Rectal smooth muscle tissue (tissue), 1 donor: ENCODE data around the gene CHIC2.

Experiments used
- H3K27ac ChIP-seq: one replicate; pipeline ENCODE4 v1.7.0; 2013; ENCODE audit warnings: low read depth, low read length, inconsistent platforms
- H3K27me3 ChIP-seq: one replicate; pipeline ENCODE4 v1.7.0; 2013; ENCODE audit warnings: low read length; ENCODE audit not compliant: control insufficient read depth, insufficient read depth
- H3K36me3 ChIP-seq: one replicate; pipeline ENCODE4 v1.7.0; 2013; ENCODE audit warnings: low read length; ENCODE audit not compliant: control insufficient read depth, insufficient read depth
- H3K4me1 ChIP-seq: one replicate; pipeline ENCODE4 v1.7.0; 2013; ENCODE audit warnings: low read length; ENCODE audit not compliant: control insufficient read depth, insufficient read depth
- H3K4me3 ChIP-seq: one replicate; pipeline ENCODE4 v1.7.0; 2013; ENCODE audit warnings: low read length
- H3K9ac ChIP-seq: one replicate; pipeline ENCODE4 v1.7.0; 2013; ENCODE audit warnings: low read length

CHIC2 gene

DNA sequence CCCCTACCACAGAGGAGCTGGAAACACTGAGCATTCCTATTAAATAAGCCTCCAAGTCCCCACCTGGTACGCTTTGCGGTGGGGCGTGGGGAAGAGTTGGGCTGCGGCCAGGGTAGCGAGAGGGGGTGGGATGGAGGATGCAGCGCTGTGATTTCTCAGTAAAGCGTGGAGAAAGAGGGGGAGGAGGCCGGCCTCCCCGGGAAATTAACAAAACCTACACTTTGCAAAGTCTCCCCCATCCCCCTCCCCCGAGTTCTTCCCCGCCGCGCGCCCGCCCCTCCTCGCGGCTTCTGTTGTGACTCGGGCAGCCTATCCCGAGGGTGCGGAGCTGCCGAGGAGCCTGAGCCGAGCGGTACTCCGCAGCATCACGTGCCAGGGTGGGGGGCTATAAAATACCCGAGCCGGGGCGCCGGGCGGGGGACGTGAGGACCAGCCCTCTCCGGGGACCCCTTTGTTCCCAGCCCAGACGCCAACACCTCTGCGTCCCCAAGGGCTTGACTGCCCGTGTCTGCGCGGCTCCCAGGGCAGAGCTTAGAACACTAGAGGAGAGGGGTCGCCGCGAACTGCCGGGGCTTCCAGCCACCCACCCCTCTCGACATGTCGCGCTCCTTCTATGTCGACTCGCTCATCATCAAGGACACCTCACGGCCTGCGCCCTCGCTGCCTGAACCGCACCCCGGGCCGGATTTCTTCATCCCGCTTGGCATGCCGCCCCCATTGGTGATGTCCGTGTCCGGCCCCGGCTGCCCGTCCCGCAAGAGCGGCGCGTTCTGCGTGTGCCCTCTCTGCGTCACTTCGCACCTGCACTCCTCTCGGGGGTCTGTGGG, 35.6 kb upstream of the CHIC2 start, which contains the start of gene GSX2:
Gene GSX2, plus strand, starts transcription at position 416 of the 827 bp plus-strand sequence. Its CDS starts 182 bp downstream, at position 598.
- Histone ChIP-seq H3K4me1 (no peaks in the 10 kb centered on the region), H3K4me3 (peak within 1 kb of the TSS; percentile 53), H3K9ac (no peak within 1 kb of the TSS), H3K27ac (no peak within 1 kb of the TSS), H3K36me3 (no peaks in the 10 kb centered on the region), H3K27me3 (peaks cover 40% of the 10 kb centered on the region)

DNA sequence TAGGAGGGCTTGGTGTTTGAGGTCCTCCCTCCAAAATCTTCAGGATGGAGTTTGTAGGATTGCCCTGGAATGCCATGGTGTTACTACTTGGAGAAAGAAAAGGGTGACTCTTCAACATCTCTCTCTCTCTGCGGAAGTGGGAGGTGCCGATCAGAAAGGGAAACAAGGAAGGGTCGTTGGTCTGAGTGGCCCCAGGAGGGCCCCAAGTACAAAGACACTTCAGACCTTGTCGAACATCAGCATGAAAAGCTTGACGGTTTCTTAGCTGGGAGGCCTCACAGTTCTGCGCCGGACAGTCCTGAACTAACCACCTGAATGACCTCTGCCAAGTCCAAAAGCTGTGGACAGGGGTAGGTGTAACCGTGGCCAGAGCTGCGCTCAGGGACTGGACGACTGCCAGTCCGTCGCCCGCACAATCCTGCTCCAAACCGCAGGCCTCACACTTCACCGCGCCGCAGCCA, 34.9 kb upstream of the CHIC2 start:
- H3K4me3 ChIP-seq: no peak overlapping the region
- no peaks in the 10 kb centered on the region for H3K4me1 ChIP-seq
- no peaks in the 10 kb centered on the region for H3K36me3 ChIP-seq
- no peak overlapping the region for H3K27ac ChIP-seq
- H3K27me3 ChIP-seq: peaks cover 46% of the 10 kb centered on the region
- no peak overlapping the region for H3K9ac ChIP-seq

DNA sequence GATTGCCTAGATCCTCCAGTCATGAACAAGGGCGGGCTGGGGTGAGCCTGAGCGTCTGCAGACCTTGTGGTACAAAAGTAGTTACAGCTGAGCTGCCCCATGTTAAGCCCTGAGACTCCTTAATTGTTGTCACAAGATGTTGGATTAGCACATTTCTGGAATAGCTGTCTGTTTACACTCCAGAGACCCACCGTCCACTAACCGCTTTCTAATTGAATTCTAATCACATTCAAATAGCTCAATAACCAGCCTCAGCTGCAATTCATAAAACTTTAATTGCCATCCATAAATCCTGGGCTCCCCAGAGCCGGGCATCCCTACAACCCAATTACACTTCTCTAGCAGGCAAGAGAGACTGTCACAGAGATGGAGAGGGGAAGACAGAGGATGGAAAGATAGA, 34.0 kb upstream of the CHIC2 start:
- Histone ChIP-seq H3K36me3 (no peaks in the 10 kb centered on the region), H3K27me3 (peaks cover 46% of the 10 kb centered on the region), H3K27ac (no peak overlapping the region), H3K4me1 (no peaks in the 10 kb centered on the region), H3K4me3 (no peak overlapping the region), H3K9ac (no peak overlapping the region)

DNA sequence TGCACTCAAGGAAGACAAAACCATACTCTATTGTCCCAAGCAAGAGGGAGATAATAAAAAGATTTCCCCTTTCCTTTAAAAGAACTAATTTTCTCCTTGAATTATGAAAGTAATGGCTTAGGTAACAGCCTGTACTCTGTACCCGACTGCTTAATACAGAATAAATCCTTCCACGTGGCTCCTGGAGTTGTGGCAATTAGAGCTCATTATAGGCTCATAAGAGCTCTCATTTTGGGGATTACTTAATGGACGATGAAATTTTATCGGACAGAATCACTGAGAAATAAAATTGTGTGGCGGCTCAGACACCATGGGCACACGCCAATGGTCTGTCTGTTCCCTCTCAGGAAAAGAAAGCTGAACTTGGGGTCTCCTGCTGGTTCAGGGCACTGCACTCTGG, 32.7 kb upstream of the CHIC2 start:
- Histone ChIP-seq H3K9ac (no peak overlapping the region), H3K4me3 (no peak overlapping the region), H3K27ac (no peak overlapping the region), H3K4me1 (no peaks in the 10 kb centered on the region), H3K27me3 (peaks cover 44% of the 10 kb centered on the region), H3K36me3 (no peaks in the 10 kb centered on the region)

DNA sequence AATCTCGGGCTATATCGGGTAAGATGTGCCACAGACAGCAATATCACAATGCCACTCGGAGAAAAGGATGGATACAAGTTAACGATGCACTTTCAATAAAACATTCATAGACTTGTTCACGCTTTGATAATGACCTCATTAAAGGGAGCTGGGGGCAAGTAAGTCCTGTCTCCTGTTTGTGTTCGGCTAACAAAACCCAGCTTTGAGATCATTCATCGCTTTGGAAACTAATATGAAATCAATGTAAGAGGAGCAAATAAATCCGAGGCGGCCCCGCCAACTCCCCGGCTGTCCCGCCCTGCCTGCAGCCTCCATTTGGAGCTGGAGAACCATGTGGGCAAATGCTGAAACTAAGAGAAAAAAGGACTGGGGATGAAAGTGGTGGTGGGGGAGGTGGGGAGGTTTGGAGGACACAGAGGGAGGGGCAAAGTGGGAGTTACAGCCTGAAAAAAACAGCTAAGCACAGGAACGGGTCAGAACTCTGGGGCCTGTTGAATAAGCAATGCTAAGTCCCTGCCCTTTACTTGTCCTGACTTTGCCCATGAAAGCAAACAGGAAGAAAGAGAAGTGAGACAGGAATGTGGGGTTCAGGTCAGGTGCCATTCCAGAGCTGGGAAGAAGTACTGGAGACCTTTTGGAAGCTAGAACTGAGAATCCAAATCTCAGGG, 32.0 kb upstream of the CHIC2 start:
- Histone ChIP-seq H3K9ac (no peak overlapping the region), H3K4me3 (no peak overlapping the region), H3K36me3 (no peaks in the 10 kb centered on the region), H3K27me3 (peaks cover 40% of the 10 kb centered on the region), H3K27ac (no peak overlapping the region), H3K4me1 (peaks cover 4% of the 10 kb centered on the region)

DNA sequence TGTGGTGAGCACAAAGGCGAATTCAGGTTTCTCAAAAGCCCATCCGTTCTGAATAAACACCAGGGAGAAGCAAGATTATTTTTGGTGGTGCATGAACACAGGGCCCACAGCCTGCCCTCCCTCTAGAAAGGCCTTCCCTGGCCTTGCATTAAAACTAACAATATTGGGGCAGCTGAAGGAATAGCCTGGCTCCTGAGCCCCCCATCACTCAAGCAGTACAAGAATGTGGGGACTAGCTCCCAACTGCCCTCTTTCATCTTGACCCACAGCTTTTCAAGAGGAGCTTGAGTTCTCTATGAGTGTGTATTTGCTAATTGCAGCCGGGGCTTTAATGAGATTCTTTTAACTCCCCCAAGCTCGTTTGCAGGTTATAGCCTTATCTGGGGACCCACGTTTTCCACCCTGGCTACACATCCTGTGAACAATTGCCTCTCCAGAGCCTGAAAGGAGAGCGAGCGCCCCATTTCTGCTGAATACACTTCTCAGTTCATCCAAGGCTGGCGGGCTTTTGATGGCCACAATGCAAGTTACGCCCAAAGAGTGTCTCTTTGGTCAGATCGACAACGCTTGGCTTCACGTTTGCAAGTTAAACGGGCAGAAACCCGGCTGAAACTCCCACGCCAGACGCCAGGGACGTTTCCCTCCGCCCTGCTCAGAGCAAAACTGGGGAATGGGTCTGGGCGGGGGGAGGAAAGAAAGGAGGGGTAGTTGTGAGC, 30.9 kb upstream of the CHIC2 start:
- H3K27me3 ChIP-seq: peaks cover 31% of the 10 kb centered on the region
- no peaks in the 10 kb centered on the region for H3K36me3 ChIP-seq
- no peak overlapping the region for H3K4me3 ChIP-seq
- no peak overlapping the region for H3K27ac ChIP-seq
- H3K9ac ChIP-seq: no peak overlapping the region
- H3K4me1 ChIP-seq: peaks cover 7% of the 10 kb centered on the region

DNA sequence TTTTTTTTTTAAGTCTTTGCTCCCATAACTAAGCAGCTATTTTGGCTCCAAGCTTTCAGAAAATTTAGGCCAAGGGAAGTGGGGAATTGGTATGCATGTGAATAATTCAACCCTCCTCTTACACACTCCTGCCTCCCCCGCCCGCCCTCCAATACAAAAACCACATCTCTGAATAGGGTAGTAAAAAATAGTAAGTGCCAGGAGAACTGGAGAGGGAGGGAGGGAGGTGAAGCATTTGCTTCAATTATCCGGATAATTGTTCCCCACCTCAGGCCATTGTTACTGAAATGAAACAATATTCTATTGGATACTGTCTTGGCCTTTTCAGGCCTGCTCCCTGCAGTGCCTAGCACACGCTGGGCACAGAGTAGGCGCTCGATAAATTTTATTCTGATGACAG, 30.0 kb upstream of the CHIC2 start:
- Histone ChIP-seq H3K9ac (no peak overlapping the region), H3K4me3 (no peak overlapping the region), H3K4me1 (peaks cover 7% of the 10 kb centered on the region), H3K36me3 (no peaks in the 10 kb centered on the region), H3K27ac (no peak overlapping the region), H3K27me3 (peaks cover 25% of the 10 kb centered on the region)

DNA sequence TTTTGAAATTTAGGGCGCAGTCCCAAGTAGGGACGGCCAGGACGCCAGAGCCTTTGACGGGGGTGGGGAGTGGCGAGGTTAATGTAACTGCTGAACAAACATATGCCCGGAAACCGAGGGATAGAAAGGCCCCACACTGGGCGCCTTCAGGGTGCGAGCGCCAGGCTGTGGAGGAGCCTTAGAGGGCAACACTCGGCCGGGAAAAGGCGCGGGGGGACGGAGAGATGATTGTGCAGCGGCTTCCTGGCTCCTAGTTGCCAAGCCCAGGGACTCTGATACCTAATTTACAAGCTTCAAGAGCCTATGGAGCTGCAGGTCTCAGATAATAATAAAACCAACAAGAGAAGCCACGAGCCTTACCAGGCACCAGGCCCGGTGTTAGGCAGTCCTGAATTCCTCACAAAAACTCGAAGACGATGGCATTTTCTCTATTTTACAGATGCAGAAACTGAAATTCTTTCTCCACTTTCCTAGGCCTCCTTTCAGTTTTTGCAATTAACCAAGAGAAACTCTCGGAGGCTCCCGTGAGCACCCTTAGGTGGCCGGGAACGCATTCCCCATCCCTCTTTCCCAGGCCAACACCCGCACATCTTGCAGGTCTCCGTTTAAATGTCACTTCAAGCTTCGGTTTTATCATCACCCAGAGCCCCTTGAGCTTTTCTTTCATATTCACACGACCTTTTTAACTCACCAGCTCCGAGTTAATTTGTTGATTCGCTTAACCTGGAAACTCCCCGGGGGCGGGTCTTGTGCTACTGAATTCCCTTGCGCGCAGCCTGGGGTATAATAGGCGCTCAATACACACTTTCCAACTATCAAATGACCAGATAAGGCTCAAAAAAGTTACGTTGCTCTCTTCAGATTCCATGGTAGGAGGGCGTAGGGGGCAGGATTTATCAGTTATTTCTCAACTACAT, 29.2 kb upstream of the CHIC2 start:
- Histone ChIP-seq H3K4me3 (no peak overlapping the region), H3K9ac (no peak overlapping the region), H3K27ac (no peak overlapping the region), H3K36me3 (no peaks in the 10 kb centered on the region), H3K27me3 (peaks cover 24% of the 10 kb centered on the region), H3K4me1 (peaks cover 7% of the 10 kb centered on the region)

DNA sequence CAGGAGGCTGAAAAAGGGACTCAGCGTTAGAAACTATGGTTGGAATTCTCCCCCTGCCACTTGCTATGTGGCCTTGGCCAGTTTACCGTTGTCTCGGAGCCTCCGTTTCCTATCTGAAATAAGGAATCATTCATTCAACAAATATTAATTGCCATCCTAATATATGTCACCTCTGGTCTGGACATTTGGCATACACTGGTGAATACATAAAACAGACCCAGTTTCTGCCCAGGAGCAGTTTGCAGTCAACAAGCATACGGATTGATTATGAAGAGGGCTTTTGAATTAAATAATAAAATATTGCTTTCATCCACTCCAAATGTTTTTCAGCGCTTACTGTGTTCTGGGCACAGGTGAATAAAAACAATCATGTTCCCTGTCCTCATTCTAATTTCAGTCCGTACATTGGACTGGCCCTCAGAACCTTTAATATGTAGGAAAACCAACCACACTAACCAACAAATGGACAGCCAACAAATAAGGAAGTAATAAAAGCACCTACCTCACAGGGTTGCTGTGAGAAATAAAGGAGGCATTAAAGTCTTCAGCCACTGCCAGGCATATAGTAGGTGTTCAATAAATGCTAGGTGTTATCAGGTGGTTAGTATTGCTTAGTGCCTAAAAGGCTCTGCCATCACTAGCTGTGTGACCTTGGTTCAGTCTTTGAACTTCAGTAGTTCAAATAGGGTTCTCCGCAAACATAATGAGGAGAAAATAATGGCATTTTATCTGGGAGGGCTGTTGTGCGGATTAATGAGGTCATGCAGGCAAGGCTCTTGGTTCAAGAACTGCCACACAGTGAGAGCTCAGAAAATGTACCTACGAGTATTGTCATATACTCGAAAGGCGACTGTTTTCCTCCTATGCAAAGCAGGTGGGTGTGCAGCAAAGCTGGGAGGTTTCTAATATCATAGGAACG, 28.3 kb upstream of the CHIC2 start:
- H3K9ac ChIP-seq: no peak overlapping the region
- H3K36me3 ChIP-seq: no peaks in the 10 kb centered on the region
- H3K27me3 ChIP-seq: peaks cover 21% of the 10 kb centered on the region
- H3K27ac ChIP-seq: no peak overlapping the region
- H3K4me1 ChIP-seq: peaks cover 7% of the 10 kb centered on the region
- peak overlapping the region; percentile 89 for H3K4me3 ChIP-seq

DNA sequence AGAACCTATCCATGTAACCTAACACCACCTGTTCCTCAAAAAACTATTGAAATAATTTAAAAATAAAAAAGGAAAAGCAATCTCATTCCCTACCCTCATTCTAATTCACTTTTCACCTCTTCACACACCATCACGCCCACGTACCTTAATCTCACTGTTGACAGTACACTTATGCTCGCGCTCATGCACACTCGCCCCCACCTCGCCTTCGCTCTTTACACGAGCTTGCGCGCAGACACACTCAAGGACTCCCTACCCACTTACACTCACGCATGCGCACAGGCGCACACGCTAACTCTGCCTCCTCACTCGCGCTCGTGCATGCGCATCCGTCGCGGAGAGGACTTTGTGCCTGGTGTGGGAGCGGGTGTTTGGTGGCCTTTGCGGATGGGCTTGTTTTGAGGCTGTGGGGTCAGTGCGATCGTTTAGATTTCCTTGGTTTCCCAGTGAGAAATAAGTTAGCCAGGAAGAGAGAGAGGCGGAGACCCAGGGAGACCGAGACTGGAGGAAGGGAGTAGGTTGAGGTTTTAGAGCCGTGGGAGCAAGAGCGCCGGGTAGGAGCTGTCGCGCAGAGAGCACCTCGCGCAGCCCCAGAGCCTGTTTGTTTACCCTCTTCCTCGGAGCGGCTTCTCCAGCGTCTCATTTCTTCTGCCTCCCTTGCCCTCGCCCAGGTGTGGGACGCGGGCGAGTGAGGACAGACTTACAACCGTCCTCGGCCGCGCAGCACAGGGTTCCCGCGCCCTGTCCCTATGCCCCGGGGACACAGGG, 27.4 kb upstream of the CHIC2 start:
- H3K27ac ChIP-seq: no peak overlapping the region
- peaks cover 21% of the 10 kb centered on the region for H3K27me3 ChIP-seq
- H3K4me1 ChIP-seq: peaks cover 7% of the 10 kb centered on the region
- H3K9ac ChIP-seq: peak overlapping the region; percentile 52
- H3K4me3 ChIP-seq: peak overlapping the region; percentile 89
- H3K36me3 ChIP-seq: no peaks in the 10 kb centered on the region
